DMS114 treated with DMSO at 0.1 percent for 48 hours (cell line): ENCODE results near the gene AAK1.
"Not testable (repeated sequence)": the region's sequence is repeated elsewhere in the genome, so short reads cannot be mapped to it uniquely, and the experiment has no call there.

ENCODE experiments used
- DNase-seq: peaks from one replicate; lab custom pipeline; 2025; ENCODE audit not compliant: unreplicated experiment; lab: John Stamatoyannopoulos, UW

AAK1 gene

DNA sequence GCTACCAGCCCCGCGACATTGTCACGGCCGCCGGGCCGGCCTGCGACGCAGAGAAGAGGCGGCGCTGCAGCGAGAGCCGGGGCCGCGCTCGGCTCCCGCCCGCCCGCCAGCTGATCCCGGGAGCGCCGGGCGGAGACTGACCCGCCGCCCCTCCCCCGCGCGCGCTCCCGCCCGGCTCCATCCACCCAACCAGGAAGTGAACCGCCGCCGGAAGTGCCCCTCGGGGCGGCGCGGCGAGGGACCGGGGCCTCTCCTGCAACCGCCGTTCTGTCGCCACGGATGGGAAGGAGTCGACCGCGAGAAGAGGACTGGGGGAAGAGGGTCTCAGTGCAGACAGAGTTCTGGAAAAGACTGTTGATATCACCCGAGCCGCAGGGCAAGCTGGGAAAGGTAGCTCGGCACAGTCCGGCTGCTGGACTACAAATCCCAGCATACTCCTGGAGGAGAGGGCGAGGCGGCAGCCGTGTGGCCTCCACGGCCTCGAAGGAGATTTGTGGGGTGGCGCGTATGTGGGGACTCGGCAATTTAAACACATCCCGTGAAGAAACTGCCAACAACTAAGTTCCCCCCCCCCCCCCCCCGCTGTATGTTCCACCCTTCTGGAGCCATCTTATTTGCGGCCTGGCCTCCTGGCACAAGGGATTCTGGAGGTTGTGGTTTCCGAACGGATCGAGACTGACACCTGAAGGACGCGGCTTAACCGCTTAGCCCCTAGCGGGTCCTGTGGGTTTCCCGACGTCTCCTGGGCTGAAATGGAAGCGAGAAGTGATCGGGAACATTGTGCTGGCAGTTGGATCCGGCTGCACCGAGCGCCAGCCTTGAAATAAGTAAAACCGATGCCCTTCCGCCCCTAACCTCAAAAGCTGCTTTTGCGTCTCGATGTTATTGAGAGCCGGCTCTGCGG lies at the start of gene AAK1:
Gene AAK1, minus strand, starts transcription at position 138 of the 904 bp plus-strand sequence. CDS start 699 bp downstream, outside the sequence.
- peak; percentile 89 for DNase-seq

DNA sequence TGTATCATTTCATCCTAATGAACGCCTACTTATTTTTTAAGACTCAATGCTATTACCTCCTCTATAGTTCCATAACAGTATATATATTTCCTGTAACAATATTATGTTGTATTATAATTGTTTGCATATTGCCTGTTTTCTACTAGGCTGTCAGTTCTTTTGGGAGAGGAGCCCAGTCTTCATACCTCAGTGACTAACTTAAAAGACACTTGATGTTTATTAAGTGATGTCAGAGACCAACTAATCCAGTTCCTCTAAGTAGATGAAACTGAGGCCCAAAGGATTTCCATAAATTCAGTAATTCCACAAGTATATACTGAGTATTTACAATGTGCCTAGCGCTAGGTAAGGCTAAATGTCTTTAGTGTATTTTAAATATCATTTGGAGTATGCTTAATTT lies 48.9 kb upstream of the AAK1 start:
- DNase-seq = no peak

DNA sequence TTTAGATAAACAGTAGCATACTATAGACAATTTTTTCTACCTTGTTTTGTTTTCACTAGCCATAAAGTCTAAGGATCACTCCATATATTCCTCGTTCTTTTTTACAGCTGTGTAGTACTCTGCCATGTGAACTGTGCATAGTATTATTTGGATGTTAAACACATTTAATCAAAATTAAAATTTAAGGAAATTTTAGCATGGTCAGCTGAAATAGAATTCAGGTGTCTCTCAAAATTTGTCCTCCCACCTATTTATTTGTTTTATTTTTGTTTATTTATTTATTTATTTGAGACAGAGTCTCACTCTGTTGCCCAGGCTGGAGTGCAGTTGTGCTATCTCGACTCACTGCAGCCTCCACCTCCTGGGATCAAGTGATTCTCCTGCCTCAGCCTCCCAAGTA lies 46.4 kb upstream of the AAK1 start:
- DNase-seq = no peak

DNA sequence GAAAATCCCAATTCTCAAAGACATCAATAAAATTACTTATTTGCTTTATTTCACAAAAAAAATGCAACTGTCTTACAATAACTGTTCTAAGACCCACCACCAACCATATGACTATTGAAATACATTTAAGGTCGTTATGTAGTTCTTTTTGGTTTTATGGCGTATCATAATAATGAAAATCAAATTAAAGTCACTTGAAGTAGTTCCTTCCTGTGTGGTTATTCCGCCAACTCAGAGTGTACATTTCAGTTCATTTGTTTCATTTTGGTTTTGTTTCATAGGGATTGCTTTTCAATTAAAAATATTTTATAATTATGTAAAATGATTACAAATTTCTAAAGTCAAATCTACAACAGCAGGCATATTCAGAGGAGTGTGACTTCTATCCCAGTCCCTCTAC lies 45.9 kb upstream of the AAK1 start:
- no peak for DNase-seq

DNA sequence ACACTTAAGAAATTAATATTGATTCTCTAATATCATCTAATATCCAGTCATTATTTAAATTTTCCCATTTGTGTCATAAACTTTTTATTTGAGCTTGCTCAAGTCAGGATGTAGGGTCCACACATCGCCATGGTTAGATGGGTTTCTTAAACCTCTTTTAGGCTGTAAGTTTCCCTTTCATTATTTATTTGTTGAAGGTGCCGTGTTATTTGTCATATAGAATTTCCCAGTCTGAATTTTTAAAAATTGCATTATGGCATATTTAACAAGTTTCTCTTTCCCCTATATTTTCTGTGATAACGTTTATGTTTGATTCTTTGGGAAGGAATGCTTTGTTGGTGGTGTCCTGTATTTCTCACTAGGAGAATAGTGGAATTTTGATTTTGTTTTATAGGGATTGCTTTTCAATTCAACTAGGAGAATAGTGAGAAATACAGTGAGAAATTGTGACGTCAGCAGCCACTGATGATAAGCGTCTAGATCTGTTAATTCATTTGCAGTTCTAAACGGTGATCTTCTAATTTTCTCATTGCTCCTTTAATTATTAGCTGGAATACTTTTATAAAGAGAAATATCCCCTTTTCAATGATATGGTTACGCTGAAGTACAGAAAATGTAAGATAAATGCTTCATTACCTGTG lies 44.6 kb upstream of the AAK1 start:
- DNase-seq = no peak

DNA sequence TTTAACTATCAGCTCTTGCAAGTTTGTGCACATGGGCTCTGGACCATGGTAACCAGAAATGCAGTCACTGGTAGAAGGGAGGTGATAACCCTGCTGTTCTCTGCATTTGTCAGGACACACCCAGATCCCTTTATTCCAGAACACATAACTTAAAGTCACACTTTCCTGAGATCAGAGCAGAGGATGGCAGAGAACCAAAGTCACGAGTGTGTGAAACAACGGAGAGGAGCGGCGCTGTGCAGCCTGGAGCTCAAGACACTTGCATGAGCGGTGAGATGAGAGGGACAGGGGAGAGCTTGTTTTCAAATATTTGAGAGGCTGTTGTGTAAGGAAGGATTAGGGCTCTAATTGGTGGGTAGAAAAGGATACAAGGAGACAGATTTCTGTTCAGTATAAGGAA lies 43.3 kb upstream of the AAK1 start:
- no peak for DNase-seq

DNA sequence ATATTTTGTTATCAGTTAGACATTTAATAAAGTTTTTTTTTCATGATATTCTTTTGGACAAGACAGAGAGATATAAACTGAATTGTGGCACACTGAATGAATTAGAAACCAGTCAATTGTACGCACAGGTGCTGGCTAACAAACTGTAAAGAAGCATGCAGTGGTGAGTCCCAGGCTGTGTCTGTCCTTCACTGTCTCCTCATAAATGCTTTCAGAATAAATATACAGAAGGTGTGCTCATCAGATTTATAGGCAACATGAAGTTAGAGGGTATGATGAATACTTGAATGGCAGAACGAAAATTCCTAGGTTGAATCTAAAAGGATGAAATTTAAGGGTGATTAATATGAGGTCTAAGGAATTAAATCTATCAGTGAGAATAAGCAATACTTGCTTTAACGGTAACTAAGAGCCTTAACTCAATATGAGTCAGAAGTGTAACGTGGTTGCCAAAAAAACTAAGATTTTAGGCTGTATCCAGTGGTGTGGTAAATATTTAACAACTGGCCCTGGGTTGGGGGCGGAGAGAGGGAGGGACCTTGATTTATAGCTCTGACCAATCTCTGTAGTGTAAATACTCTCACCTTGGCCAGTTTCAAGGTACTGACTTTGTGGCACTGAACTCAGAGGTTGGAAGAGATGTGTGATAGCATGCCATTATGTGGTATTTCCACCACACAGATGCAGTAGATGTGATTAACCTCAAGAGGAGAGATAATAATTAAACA lies 41.9 kb upstream of the AAK1 start:
- no peak for DNase-seq

DNA sequence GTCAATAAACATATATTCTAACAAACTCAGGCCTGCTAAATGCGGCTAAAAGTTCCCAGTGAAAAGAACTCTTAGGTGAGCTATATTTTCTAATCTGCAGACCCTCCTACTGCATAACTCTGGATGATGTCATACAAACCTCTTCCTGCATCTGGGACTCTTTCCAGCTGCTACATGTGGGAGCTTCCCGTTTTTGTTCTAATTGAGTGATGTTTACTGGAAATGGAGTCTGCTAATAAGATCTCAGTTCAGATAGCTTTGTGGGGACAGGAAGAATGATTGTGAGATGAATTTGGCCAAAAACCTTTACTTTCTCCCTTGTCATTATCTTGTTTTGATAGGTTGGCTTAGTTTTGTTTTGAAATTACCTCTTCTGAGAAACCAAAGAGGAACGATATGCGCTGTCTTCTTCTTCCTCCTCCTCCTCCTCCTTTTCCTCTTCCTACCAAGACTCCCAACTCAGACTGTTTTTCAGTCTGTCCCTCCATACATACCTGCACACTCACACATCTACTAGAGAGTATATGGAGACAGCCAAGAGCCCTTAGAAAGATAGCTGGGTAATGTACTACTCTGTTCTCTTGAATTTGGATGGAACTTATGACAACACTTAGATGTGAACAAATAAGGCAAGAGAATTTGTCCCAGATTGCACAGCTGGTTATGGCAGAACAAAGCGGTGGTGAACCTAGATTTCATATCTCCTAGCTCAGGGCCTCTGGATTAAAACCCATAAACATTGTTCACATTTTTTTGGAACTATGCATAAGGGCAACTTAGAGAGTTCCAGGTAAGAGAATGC lies 39.8 kb upstream of the AAK1 start:
- no peak for DNase-seq

DNA sequence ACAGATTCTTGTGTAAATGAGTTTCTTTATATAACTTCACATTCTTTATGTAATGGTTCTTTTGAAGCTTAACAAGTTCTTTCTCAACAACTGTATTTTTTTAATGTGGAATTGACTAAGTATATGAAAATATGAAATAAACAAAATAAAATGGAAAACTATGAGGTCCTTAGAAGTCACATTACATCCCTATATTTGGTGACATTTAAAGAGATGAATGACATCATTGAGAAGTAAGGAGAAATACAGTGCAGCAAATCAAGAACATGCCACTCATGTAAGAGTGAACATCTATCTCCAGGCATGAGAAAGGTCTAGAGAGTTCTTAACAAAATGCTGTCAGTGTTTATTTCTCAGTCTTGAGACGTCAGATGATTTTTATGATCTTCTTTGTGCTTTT lies 39.0 kb upstream of the AAK1 start:
- DNase-seq = no peak

DNA sequence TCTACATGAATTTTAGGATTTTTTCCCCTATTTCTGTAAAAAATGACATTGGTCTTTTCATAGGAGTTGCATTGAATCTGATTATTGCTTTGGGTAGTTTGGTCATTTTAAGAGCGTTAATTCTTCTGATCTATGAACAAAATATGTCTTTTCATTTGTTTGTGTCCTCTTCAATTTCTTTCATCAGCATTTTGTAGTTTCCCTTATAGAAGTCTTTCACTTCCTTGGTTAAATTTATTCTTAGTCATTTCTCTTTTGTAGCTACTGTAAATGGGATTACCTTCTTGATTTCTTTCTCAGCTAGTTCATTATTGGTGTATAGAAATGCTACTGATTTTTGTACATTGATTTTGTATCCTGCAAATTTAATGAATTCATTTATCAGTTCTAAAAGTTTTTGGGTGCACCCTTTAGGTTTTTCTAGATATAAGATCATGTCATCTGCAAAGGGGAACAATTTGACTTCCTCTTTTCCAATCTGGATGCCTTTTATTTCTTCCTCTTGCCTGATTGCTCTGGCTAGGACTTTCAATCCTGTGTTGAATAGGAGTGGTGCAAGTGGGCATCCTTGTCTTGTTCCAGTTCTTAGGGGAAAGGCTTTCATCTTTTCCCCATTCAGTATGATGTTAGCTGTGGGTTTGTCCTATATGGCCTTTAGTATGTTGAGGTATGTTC lies 36.6 kb upstream of the AAK1 start:
- no peak for DNase-seq

DNA sequence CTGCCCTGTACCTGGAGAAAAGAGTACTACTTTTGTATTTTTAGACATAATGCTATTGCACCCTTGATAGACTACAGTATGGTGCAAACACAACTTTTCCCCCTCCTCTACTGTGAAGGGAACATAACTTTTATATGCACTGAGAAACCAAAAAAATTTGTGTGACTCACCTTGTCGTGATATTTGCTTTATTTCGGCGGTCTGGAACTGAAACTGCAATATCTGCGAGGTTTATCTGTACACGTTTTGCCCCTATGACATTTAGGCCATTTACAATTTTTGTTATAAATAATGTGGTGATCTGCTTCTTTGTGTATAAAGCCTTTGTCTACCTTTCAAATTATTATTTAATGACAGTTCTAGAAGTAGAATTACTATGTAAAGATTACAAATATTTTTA lies 34.4 kb upstream of the AAK1 start:
- DNase-seq = no peak

DNA sequence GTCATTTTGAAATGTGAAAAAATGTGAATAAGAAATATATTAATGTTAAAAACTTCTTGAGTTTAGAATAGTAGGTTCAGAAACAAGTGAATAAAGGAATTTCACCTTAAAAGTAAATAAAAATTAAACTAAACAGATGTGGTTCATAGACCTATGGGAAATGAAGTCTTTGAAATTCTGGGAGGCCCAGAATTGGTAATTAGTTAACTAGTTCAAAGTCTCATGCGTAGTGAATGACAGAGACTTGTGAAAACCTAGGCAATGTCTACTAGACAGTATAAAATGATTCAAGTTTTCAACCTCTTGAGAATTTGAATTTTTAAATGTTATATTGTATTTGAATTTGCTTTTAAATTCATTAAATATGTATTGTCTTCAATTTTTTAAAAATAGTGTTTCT lies 32.6 kb upstream of the AAK1 start:
- no peak for DNase-seq

DNA sequence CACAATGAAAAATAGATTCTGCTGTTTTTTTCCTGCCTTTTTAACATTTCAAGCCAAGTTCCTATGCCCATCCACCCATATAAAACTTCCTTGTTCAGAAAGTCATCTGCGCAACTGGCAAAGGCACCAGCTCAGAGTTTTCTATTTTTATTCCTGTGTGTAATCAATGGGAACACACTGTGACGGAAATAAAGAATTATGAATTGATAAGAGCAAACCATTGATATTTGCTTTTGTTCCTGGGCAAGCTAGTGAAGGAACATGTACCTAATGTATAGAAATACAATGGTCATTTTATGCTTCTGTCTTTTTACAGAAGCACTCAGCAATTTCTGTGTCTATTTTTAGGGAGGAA lies 30.8 kb upstream of the AAK1 start:
- no peak for DNase-seq

DNA sequence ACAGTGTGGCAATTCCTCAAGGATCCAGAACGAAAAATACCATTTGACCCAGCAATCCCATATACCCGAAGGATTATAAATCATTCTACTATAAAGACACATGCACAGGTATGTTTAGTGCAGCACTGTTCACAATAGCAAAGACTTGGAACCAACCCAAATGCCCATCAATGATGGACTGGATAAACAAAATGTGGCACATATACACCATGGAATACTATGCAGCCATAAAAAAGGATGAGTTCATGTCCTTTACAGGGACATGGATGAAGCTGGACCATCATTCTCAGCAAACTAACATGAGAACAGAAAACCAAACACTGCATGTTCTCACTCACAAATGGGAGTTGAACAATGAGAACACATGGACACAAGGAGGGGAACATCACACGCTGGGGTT lies 29.6 kb upstream of the AAK1 start:
- not testable (repeated sequence) for DNase-seq

DNA sequence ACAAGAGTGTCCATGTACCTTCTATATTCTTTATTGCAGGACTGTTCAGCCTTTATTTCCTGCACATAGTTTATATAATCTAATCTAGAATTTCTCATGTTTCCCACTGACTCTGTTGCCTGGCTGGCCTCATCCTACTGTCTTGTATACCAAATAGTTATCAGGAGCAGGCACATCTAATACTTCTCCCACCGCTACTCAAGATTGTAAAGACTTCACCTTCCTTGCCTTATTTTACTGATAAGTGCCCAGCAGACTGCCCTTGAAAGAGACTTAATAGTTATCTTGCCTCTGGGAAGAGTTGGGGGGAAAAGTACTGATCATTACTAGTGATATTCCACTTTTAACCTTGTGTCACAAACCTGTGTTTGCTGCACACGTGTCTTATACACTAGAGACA lies 26.1 kb upstream of the AAK1 start:
- no peak for DNase-seq

DNA sequence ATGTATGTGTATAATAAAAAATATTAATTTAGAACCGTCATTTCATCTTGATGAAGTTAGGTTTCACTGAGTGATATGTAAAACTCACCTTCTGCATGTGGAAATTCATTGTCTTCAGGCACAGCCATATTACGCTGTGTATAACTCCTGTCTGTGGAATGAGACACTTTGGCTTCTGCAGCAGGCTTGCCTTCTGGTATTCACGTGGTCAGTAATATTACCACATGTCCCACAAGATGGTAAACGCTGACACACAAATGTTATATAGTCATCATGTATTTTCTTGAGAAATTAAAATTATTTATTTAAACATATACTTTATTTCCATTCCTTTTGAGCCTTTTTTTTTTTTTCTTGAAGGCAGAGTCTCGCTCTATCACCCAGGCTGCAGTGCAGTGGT lies 25.1 kb upstream of the AAK1 start:
- no peak for DNase-seq

DNA sequence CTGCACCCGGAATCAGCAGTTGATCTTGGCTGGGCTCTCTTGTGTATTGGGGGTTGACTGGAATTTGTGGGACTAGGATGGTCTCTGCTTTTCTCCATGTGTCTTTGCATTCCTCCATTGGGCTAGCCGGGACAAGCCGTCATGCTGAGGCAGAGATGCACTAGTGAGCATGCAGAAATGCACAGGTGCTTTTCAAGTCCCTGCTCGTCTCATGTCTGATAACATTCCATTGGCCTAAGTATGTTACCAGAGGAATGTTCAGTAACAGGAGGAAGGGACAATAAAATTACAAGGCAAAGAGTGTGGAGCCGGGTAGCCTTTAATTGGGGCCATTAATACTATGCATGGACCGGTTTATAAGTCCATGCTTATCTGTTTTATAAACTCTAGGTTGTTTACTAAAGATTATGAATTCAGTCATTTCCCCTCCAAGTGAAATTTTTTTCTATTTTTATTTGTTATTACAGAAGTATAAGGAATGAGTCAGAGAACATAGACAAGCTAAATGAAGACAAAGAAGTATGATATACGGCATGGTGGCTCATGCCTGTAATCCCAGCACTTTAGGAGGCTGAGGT lies 24.4 kb upstream of the AAK1 start:
- DNase-seq = no peak

DNA sequence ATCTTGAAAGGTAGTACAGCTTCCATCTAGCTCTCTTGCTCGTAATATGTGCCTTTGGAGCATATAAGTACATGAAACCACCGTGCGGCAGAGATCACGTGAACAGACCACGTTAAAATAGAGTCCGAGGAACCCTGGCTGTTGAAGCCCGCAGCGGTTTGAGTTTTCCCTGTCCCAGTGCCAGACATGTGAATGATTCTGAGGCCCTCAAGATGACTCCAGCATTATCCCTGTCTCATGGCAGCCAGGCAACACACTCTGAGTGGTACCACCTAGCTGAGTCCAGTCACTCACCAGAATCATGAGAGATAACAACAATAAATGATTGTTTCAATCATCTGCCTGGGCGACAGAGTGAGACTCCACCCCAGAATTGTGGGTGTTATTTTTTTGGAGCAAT lies 21.6 kb upstream of the AAK1 start:
- no peak for DNase-seq

DNA sequence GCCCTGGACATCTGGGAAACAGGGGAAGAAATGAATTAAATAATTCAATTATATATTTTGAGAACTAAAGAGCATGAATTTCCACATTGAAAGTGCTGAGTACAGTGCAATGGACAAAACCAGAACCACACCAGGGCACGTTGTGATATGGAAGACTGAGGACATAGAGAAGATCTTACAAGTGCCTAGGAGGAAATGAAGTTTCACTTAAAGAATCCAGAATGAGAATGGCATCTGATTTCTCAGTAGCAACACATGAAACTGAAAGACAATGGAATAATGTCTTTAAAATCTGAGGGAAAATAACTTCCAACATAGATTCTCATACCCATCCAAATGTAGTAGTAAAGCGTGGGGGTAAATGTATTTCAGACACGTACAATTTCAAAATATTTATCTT lies 20.3 kb upstream of the AAK1 start:
- no peak for DNase-seq

DNA sequence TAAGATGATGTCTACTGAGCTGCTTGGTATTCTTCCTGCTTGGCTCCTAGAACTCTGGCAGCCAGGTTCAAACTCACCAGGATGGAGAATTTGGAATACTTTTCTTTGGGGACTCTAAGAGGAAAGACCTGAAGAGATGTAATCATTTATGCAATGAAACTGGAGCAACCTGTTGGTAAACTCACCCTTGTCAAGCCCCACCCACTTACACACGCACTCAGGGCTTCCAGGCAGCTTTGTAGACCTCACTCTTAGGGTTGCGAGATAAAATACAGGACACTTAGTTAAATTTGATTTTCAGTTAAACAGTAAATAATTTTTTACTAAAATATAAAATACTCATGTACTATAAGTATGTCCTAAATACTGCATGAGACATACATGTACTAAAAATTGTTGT lies 19.0 kb upstream of the AAK1 start:
- not testable (repeated sequence) for DNase-seq
